T-helper 1 cell (primary cell): ENCODE measurements around the gene CRTAP.
"Not testable (repeated sequence)": the region's sequence is repeated elsewhere in the genome, so short reads cannot be mapped to it uniquely, and the experiment has no call there.

Source experiments
- DNase-seq, 5 donors: peaks; one replicate each; pipeline ENCODE4 v3.0.0-alpha.2; 2012 to 2020

The CRTAP gene

DNA sequence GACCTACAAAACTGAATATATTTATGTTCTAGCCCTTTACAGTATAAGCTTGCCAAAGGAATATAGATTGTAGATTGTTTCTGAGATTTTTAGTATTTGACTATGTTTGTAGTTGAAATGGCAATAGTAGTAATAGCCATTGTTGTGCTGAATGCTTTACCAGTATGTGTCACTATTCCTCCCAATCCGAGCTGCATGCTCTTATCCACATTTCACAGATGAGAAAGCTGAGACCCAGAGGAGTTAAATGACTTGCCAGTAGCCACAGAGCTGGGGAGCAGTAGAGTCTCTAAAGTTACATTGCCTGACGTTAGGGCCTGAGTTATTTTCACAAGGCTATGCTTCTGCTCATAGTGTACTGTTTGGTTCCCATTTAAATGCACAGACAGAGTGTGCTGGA lies 13.6 kb upstream of the CRTAP start:
- no peak for DNase-seq

DNA sequence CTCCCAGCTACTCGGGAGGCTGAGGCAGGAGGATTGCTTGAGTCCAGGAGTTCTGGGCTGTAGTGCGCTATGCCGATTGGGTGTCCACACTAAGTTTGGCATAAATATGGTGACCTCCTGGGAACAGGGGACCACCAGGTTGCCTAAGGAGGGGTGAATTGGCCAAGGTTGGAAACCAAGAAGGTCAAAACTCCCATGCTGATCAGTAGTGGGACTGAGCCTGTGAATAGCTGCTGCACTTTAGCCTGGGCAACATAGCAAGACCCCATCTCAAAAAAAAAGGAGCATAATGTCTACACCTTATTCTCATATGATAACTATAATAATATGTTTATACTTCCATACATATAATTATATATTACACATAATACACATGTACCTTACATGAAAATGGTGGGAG lies 10.8 kb upstream of the CRTAP start:
- no peak for DNase-seq

DNA sequence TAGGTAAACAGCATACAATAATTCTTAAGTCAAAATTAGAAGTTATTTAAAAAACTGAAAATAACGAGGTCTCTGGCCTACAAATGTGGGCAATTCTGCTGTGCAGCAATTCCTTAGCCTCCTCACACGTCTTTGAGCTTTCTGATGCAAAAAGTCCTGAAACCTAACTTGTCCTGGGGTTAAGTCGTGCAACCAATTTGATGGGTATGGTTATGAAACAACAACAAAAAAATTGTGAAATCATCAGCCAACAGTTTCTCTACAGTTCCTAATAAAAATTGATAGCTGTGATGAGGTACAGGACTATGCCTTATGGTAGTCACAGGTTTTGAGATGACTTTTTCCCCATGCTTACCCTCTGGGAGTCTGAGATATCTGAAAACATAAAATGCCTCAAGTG lies 10.3 kb upstream of the CRTAP start:
- no peak for DNase-seq

DNA sequence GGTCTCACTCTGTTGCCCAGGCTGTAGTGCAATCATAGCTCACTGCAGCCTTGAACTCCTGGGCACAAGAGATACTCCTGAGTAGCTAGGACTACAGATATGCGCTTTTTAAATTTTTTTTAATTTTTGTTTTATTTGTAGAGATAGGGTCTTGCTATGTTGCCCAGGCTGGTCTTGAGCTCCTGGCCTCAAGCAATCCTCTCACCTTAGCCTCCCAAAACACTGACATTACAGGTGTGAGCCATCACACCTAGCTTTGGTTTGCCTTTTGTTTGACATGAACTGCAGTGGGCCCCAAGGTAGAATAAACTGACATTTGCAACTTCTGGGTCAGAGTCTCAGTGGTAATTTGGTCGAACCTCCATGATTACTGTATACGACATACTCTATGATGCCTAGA lies 9.0 kb upstream of the CRTAP start:
- no peak for DNase-seq

DNA sequence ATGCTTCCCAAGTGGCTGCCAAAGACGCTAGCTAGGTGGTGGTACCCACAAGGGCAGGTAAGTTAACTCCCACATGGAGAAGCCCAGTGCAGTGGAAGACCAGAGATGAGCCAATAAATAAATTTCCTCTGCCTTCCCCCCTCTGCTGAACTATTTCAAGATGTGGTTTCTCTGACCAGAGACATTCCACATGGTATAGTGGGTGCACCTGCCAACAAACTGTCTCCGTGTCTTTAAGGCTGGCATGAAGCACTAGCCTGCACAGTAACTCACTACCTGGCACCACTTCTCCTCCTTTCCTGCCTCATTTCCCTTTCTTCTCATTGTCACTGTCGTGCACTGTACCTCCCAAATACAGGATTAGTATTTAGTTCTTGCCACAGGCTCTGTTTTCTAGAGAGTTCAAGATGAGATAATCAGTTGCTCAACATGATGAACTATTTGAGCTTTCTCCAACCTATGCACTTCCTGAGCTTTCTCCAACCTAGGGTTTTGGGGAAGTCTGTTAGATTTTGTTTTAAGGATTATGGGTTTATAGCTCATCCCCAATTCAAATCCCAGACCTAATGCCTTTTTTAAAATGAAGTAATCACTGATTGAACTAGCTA lies 8.4 kb upstream of the CRTAP start:
- no peak for DNase-seq

DNA sequence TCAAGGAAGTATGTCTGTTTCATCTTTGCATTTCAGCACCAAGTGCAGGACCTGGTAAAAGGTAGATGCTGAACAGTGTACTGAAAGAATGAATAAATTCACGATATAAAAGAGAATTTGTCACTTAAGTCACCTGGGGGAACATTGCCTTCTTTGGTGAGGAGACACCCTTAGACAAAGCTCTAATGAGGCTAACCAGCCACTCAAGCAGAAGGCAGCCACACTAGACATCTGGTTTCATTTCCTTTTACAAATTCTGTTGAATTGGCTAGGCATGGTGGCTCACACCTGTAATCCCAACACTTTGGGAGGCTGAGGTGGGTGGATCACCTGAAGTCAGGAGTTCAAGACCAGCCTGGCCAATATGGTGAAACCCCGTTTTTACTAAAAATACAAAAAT lies 7.0 kb upstream of the CRTAP start:
- DNase-seq, result not testable (repeated sequence)

DNA sequence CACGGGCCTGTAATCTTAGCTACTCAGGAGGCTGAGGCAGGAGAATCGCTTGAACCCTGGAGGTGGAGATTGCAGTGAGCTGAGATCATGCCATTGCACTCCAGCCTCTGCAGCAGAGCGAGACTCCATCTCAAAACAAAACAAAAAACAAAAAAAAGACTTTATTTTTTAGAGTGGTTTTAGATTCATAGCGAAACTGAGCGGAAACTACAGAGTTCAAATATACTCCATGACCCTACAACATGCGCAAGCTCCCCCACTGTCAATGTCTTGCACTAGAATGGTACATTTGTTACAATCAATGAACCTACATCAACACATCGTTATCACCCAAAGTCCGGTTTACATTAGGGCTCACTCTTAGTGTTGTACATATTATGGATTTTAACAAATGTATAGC lies 2.2 kb upstream of the CRTAP start:
- DNase-seq, result peak in 1 of 5 donors; percentile 60

DNA sequence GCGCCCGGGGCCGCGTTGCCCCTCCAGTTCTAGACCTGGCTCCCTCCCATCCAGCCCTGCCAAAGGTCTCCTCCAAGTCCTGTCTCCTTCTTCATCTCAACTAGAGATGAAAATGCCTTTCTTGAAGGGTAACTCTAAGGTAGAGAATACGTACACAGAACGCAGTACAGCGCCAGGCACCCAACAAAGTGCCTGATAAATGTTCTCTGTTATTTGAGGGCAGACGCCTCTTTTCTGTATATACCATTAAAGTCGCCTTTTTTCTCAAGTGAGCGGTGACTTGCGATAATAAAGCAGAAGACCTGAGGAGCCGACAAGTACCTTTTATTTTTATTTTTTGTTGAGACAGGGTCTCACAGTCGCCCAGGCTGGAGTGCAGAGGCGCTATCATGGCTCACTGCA lies 809 bp downstream of the CRTAP start:
- no peak for DNase-seq

DNA sequence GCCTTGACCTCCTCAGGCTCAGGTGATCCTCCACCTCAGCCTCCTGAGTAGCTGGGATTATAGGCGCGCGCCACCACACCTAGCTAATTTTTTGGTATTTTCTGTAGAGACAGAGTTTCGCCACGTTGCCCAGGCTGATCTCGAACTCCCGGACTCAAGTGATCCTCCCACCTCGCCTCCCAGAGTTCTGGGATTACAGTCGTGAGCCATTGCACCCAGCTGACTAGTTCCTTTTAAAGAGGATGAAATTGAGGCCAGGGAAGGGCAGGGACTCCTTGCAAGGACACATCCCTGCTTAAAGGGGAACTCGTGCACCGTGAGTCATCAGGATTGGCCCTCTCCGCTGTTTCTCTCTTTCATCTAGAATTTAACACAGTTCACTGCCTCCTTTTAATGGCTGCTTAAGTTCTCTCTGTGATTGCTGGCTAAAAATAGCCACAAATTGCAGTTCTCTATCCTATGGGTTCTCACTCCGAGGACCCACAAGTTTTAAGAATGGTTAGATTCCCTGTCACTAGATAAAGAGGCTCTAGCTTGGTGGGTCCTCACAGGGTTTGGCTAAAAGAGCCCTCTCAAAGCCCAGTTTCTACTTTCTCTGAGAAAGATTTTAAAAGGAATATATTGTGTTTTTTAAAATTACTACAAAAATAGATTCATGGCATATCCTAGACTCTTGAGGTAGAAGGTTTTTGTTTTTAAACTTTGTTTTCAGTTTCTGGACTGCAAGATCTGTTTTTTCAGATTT lies 1.4 kb downstream of the CRTAP start:
- no peak for DNase-seq

DNA sequence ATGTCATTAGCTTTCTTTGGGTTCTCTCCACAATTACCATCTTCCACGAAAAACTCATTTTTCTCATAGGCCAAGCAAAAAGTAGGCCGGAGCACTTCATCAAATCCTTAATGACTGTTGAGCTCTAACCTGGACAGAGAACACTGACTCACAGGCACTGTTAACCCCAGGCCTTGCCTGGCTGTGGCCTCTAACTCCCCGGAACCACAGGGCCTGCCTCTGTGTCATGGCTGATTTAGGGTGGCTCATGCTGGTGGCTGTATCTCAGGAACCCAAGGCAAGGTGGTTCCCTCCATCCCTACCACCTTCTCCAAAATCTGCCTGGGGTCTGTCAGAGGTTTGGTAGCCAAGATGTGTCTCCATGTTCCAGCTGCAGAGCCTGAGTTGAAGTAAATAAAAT lies 3.6 kb downstream of the CRTAP start:
- DNase-seq, result no peak

DNA sequence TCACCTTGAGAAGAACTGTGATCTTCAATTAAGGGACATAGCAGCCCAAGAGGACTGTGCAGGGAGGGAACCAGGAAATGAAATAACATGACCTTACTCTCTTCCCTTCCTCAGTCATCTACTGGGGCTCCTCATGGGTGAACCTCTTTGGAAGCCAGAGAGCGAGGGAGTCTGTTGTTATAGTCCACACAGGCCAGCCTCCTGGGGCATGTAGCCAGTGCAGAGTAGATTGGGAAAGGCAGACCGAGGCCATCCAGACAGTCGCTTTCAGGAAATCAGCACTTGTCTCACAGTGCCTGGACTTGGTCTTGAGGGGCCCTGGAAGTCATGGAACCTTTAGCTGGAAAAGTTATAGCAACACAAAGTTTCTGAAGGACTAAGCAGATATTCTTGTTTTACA lies 6.1 kb downstream of the CRTAP start:
- no peak for DNase-seq

DNA sequence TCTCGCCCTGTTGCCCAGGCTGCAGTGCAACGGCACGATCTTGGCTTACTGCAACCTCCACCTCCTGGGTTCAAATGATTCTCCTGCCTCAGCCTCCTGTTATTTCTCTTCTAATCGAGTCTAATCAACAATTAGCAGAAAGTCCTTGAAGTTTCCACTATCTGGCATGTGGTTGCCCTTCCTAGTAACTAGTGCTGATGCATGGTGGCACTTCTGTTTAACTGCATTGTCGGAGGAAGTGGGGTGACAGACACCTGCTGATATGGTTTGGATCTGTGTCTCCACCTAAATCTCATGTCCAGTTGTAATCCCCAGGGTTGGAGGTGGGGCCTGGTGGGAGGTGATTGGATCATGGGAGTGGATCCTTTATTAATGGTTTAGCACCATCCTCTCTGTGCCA lies 9.2 kb downstream of the CRTAP start:
- DNase-seq, result no peak

DNA sequence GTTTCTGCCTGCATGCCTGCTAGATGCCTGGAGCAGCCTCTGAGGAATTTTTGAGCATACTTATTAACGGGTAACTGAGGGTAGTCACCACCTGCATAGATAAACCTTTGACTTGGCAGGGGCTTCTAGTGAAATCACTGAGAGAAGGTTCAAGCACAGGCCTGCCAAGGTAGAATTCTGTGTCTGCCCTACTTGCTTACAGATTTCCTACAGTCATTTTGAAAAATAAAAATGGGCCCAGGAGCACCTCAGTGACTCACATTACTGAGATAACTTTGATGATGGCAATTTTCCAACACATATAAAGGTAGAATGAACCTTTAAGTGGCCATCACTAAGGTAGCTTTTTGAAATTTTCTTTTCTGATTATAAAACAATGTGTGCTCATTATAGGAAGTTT lies 10.8 kb downstream of the CRTAP start:
- DNase-seq, result no peak

DNA sequence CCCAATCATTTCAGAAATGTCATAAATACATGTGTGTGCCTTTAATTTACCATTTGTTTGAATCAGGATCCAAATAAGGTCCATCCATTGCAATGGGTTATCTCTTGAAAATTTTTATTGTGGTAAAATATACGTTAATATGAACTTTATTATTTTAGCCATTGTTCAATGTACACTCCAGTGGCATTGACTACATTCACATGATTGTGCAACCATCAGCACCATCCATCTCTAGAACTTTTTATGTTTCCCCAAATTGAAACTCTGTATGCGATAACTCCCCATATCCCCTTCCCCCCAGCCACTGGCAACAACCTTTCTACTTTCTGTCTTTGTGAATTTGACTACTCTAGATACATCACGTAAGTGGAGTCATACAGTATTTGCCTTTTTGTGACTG lies 12.0 kb downstream of the CRTAP start:
- DNase-seq, result no peak

DNA sequence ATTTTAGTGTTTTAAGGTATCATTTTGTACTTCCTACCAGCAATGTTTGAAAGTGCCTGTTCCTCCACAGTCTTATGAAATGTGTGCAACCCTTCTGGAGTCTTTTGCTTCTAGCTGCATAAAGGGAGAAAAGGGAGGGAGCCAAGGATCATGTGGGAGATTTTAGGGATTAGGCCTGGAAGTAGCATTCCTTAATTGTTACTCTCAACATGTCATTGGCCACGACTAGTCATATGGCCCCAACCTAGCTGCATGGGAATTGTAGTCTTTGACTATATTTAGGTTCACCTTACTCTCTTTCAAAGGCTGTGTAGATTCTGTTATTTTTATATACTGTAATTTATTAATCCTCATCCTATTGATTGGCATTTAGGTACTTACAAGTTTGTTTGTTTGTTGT lies 14.9 kb downstream of the CRTAP start:
- DNase-seq, result no peak

DNA sequence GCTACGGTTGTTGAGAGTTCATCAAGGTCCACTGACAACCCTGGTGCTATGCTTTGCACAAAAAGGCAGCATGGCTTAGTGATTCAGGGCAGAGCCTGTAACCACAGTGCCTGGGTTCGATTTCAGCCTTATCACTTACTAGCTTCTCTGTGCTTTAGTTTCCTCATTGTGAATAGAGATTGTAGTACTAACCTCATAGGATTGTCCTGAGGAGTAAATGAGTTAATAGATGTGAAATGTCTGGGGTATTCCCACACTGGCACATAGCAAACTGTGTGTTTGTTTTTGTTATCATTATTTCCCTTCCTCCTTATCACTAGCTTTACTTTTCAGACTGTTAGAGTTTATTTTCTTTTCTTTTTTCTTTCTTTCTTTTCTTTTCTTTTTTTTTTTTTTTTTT lies 16.3 kb downstream of the CRTAP start:
- DNase-seq, result no peak

DNA sequence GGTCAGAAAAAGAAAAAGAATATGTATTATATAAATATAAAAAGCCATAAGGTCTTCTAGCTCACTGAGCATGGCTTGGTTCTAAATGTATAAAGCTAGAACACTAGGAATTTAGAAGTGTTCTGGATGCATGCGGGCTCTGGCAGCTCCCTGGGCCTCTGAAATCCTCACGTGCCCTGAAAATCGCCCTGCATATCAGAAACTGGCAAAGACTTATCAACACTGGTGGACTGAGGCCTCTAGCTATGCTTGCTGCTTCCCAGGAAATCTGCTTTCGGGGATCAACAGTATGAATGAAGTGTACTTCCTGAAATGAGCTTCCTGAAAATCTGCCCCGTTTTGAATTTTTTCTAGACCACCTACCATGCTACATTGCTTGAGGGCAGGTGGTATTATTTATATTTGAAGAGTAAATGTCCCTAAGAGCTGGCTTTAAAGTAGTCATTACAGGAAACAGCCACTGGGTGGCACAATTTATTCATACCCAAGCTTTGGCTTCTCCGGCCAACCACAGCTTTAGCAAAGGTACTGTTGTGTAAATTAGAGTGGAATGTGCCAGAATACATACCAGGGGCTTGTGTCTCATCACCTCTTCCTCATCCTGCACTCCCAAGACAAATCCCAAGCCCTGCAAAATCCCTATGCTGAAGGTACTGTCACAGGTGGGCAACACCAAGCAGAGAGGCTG lies 17.7 kb downstream of the CRTAP start:
- peak in 3 of 5 donors; percentile 12 to 44 (median 25) for DNase-seq

DNA sequence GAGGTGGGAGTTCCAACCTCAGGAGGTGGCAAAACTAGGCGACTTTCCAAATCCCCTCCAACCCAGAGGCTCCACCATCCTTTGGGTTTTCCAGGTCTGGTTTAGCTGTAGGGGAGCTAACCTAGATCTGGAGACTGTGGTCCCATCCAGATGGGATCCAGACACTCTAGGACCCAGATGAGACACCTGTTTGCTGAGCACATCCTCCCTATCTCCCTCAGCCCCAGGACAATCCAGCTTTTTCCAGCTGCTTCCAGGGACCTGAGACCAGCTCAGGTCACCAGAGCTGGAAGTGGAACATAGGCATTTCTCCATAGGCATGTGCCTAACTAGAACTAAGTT lies 18.2 kb downstream of the CRTAP start:
- no peak for DNase-seq

DNA sequence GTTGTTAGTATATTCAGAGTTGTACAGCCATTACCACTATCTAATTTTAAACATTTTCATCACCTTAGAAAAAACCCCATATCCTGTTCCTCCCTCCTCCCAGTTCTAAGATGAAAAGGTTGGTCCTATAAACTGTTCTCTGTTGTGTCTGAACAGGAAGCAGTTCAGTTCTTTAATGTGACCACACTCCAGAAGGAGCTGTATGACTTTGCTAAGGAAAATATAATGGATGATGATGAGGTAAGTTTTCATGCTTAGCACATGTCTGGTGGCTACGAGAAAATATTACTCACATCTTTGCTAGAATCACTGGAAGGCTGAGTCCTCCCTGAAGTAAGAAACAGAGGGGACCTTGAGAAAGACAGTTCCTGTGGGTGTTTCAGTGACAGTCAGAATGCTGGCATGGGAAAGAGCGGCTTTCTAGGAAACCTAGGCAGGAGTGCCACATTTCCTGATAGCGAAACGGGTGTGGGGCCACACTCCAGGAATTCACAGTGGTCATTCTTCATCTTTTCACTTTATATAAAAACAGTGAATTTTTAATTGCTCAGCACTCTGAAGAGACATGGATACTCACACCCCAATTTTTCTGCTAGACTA lies 20.3 kb downstream of the CRTAP start:
- DNase-seq, result no peak

DNA sequence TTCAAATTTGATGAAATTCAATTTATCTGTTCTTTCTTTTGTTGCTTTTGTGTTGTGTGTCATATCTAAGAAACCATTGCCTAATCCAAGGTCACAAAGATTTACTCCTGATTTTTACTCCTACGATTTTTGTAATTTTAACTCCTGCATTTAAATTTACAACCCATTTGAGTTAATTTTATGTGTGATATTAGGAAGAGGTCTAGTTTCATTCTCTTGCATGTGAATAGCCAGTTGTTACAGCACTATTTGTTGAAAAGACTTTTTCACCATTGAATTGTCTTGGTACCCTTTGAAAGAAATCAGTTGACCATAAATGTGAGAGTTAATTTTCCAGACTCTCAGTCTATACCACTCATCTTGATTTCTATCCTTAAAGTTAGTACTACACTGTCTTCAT lies 23.9 kb downstream of the CRTAP start:
- DNase-seq, result no peak

DNA sequence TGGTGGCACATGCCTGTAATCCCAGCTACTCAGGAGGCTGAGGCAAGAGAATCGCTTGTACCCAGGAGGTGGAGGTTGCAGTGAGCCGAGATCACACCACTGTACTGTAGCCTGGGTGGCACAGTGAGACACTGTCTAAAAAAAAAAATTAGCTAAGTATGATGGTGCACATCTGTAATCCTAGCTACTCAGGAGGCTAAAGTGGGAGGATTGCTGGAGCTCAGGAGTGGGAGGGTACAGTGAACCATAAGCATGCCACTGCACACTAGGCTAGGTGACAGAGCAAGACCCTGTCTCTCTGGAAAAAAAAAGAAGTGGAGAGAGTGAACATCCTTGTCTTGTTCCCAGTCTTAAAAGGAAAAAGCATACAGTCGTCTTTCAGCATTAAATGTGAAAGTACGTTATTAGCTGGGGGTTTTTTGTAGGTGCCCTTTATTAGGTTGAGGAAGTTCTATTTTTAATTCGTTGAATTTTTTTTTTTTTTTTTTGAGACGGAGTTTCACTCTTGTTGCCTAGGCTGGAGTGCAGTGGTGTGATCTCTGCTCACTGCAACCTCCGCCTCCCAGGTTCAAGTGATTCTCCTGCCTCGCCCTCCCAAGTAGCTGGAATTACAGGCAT lies 25.3 kb downstream of the CRTAP start:
- DNase-seq, result not testable (repeated sequence)

DNA sequence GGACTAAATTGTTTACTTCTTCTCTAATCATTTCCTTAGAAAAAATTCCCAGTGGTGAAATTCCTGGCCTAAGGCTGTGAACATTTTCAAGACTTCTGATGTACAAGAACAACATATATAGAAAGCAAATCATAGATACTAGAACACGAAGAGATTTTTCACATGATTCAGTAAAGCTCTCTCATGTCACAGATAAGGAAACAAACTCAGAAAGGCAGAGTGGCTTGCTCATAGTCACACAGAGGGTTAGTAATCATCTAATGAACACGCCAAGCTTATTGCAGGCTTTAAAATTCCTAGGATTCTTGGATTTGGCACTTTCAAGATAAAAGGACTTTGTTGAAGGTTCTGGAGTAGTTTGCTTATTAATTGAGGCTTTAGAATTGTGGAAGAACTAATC lies 26.2 kb downstream of the CRTAP start:
- no peak for DNase-seq

DNA sequence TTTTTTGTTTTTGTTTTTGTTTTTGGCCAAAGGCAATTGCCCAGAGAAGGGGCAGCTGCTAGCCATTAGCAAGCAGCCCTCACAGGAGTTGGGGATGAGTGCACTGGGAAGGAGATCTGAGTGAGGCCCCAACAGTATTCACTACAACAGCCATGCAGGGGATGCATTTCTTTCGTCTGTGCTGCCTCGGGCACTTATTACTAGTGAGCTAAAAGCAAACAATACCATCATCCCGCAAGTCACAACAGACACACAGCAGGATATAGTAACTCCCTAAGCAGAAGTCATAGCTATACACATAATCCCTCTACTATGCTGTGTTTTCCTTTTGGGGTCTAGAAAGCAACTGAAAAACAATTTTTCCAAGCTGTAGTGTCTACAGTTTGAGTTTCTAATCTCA lies 27.2 kb downstream of the CRTAP start:
- no peak for DNase-seq

DNA sequence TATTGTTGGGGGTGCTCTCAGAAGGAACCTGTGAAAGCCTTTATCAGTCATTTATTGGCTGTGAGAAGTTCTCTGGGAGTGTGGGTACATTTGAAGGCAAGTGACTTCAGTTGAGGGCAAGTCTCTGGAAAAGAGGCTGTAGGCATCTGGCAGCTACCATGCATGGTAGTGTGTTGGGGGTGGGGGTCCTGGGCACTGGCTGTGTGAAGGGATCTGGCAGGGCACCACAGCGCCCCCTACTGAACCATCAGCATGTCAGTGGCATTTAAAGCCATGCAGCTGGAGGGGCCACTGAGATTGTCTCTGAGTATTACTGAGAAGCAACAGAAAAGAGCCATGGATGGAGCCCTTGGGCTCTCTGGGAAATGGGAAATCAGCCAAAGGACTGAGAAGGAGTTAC lies 30.6 kb downstream of the CRTAP start:
- DNase-seq, result peak in 2 of 5 donors; percentile 4 to 20
